Measurements from ENCODE around the gene PLEKHH1.

The PLEKHH1 gene

GRCh38 chr14:67514650-67515385, 18.3 kb upstream of the PLEKHH1 start:
- peak; percentile 75 for DNase-seq (ENCODE audit: low spot score)
- no peak for TF ChIP-seq CTCF (IDR thresholded peaks at IDR 0.05; ENCODE audit: borderline replicate concordance, control extremely low read depth, extremely low read depth, insufficient read depth, missing control alignments)
- in situ Hi-C loops (cut with MboI; ENCODE audit: low sequenced_read_pairs, unreplicated experiment) = no loop called here

- in situ Hi-C loops (cut with MboI; ENCODE audit: low sequenced_read_pairs, unreplicated experiment) = no loop called here
- peak; percentile 79 for DNase-seq (ENCODE audit: low spot score)
Observed at GRCh38 chr14:67515386-67516079, 17.6 kb upstream of the PLEKHH1 start.

GRCh38 chr14:67516676-67517075, 16.4 kb upstream of the PLEKHH1 start:
- no peak for DNase-seq (ENCODE audit: low spot score)
- no peak for TF ChIP-seq CTCF (IDR thresholded peaks at IDR 0.05; ENCODE audit: borderline replicate concordance, control extremely low read depth, extremely low read depth, insufficient read depth, missing control alignments)
- in situ Hi-C loops (cut with MboI; ENCODE audit: low sequenced_read_pairs, unreplicated experiment) = no loop called here

More at GRCh38 chr14:67515386-67516079, 17.6 kb upstream of the PLEKHH1 start:
- TF ChIP-seq CTCF (IDR thresholded peaks at IDR 0.05; ENCODE audit: borderline replicate concordance, control extremely low read depth, extremely low read depth, insufficient read depth, missing control alignments) = no peak

- TF ChIP-seq CTCF (IDR thresholded peaks at IDR 0.05; ENCODE audit: borderline replicate concordance, control extremely low read depth, extremely low read depth, insufficient read depth, missing control alignments) = no peak
- in situ Hi-C loops (cut with MboI; ENCODE audit: low sequenced_read_pairs, unreplicated experiment) = no loop called here
- no peak for DNase-seq (ENCODE audit: low spot score)
Observed at GRCh38 chr14:67517083-67517482, 16.0 kb upstream of the PLEKHH1 start.

GRCh38 chr14:67519406-67519805, 13.7 kb upstream of the PLEKHH1 start:
- no peak for TF ChIP-seq CTCF (IDR thresholded peaks at IDR 0.05; ENCODE audit: borderline replicate concordance, control extremely low read depth, extremely low read depth, insufficient read depth, missing control alignments)
- in situ Hi-C loops (cut with MboI; ENCODE audit: low sequenced_read_pairs, unreplicated experiment) = no loop called here
- DNase-seq (ENCODE audit: low spot score) = no peak

GRCh38 chr14:67520482-67520881, 12.6 kb upstream of the PLEKHH1 start:
- no peak for DNase-seq (ENCODE audit: low spot score)
- in situ Hi-C loops (cut with MboI; ENCODE audit: low sequenced_read_pairs, unreplicated experiment) = no loop called here
- no peak for TF ChIP-seq CTCF (IDR thresholded peaks at IDR 0.05; ENCODE audit: borderline replicate concordance, control extremely low read depth, extremely low read depth, insufficient read depth, missing control alignments)

Data from GM13976 (cell line).